Measurements from ENCODE around the gene DNAJC6. TPM values are rescaled to one million over a fixed set of nuclear protein-coding genes. Genes with fewer than 3 reads are reported as not detected.

DNAJC6 gene
- total RNA-seq, 1 experiment from 2014 or later, result 4.0 TPM

GRCh38 chr1:65422241-65423203, 113.2 kb downstream of the DNAJC6 start:
- peaks cover 34% of the 10 kb centered on the region for H3K4me1 ChIP-seq (ENCODE audit: control insufficient read depth, insufficient read depth, low read length)
- CTCF ChIA-PET, result no interaction called here
- TSS peak; percentile 63 for BruUV-seq (replicated peaks)

GRCh38 chr1:65423884-65424572, 114.7 kb downstream of the DNAJC6 start:
- no peak for TF ChIP-seq CTCF (IDR thresholded peaks at IDR 0.05)
- no peak for TF ChIP-seq POLR2AphosphoS5 (IDR thresholded peaks at IDR 0.05; ENCODE audit: low read depth, low read length)
- TF ChIP-seq, protein P1, sequence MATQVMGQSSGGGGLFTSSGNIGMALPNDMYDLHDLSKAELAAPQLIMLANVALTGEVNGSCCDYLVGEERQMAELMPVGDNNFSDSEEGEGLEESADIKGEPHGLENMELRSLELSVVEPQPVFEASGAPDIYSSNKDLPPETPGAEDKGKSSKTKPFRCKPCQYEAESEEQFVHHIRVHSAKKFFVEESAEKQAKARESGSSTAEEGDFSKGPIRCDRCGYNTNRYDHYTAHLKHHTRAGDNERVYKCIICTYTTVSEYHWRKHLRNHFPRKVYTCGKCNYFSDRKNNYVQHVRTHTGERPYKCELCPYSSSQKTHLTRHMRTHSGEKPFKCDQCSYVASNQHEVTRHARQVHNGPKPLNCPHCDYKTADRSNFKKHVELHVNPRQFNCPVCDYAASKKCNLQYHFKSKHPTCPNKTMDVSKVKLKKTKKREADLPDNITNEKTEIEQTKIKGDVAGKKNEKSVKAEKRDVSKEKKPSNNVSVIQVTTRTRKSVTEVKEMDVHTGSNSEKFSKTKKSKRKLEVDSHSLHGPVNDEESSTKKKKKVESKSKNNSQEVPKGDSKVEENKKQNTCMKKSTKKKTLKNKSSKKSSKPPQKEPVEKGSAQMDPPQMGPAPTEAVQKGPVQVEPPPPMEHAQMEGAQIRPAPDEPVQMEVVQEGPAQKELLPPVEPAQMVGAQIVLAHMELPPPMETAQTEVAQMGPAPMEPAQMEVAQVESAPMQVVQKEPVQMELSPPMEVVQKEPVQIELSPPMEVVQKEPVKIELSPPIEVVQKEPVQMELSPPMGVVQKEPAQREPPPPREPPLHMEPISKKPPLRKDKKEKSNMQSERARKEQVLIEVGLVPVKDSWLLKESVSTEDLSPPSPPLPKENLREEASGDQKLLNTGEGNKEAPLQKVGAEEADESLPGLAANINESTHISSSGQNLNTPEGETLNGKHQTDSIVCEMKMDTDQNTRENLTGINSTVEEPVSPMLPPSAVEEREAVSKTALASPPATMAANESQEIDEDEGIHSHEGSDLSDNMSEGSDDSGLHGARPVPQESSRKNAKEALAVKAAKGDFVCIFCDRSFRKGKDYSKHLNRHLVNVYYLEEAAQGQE (IDR thresholded peaks at IDR 0.05; ENCODE audit: insufficient read depth in 1 of 2, low read depth in 2 of 2, low read length in 1 of 2), result no peak
- no peak for TF ChIP-seq SIN3A (IDR thresholded peaks at IDR 0.05; ENCODE audit: borderline replicate concordance, insufficient read depth, low read depth, low read length)
- no peak for TF ChIP-seq TCF7L2 (IDR thresholded peaks at IDR 0.05; ENCODE audit: low read depth, low read length)
- no peak overlapping the region for H3K4me3 ChIP-seq (ENCODE audit: low read depth in 2 of 2, low read length in 2 of 2)
- ChIA-PET CTCF (no interaction called here), POLR2A (no interaction called here)
- intact Hi-C loops (cut with micrococcal nuclease; ENCODE audit: unreplicated experiment) (loop anchor here (10.0 kb wide), 2 partner anchors 189 to 359 kb away; no protein-coding TSS in a partner anchor), in situ Hi-C loops (cut with HindIII; ENCODE audit: low pct_unique_long_range_greater_than_20kb, low sequenced_read_pairs) (no loop called here)
- DNase-seq (ENCODE audit: low read depth, low spot score) (peak; percentile 87), ATAC-seq (no peak)
- H3K27me3 ChIP-seq (ENCODE audit: control insufficient read depth, insufficient read depth, low read length), result no peaks in the 10 kb centered on the region
- peaks cover 6% of the 10 kb centered on the region for H3K36me3 ChIP-seq (ENCODE audit: control insufficient read depth, insufficient read depth, low read length)
- H3K4me1 ChIP-seq (ENCODE audit: control insufficient read depth, insufficient read depth, low read length), result peaks cover 28% of the 10 kb centered on the region
- no peaks in the 10 kb centered on the region for H3K9me3 ChIP-seq (ENCODE audit: control insufficient read depth, insufficient read depth, low read depth, low read length)
- no TSS peak for BruUV-seq (replicated peaks)
- peak overlapping the region; percentile 48 for H3K27ac ChIP-seq (ENCODE audit: low read length)

More at GRCh38 chr1:65422241-65423203, 113.2 kb downstream of the DNAJC6 start:
- no peaks in the 10 kb centered on the region for H3K27me3 ChIP-seq (ENCODE audit: control insufficient read depth, insufficient read depth, low read length)
- DNase-seq (ENCODE audit: low read depth, low spot score) (no peak), ATAC-seq (no peak)
- H3K27ac ChIP-seq (ENCODE audit: low read length), result peak overlapping the region; percentile 88
- H3K36me3 ChIP-seq (ENCODE audit: control insufficient read depth, insufficient read depth, low read length), result peaks cover 3% of the 10 kb centered on the region
- POLR2A ChIA-PET, result no interaction called here
- TF ChIP-seq TCF7L2 (IDR thresholded peaks at IDR 0.05; ENCODE audit: low read depth, low read length), result no peak
- no peaks in the 10 kb centered on the region for H3K9me3 ChIP-seq (ENCODE audit: control insufficient read depth, insufficient read depth, low read depth, low read length)
- intact Hi-C loops (cut with micrococcal nuclease; ENCODE audit: unreplicated experiment) (loop anchor here (10.0 kb wide), 2 partner anchors 188 to 358 kb away; no protein-coding TSS in a partner anchor), in situ Hi-C loops (cut with HindIII; ENCODE audit: low pct_unique_long_range_greater_than_20kb, low sequenced_read_pairs) (no loop called here)
- peak overlapping the region; percentile 74 to 99; a peak in 2 of 4 replicates for H3K4me3 ChIP-seq (ENCODE audit: low read depth in 2 of 2, low read length in 2 of 2)
